Ishikawa (cell line): ENCODE data around the gene CD37.

Source experiments
- CEBPB ChIP-seq: IDR thresholded peaks from 2 replicates; pipeline ENCODE4 v1.6.1; 2012
- CREB1 ChIP-seq: IDR thresholded peaks from 2 replicates; pipeline ENCODE4 v1.6.1; 2012; ENCODE audit warnings: low read depth
- EGR1 ChIP-seq: IDR thresholded peaks from 2 replicates; pipeline ENCODE4 v1.6.1; 2012
- EP300 ChIP-seq: IDR thresholded peaks from 2 replicates; pipeline ENCODE4 v1.6.1; 2012; ENCODE audit warnings: borderline replicate concordance
- FOXM1 ChIP-seq: IDR thresholded peaks from 2 replicates; pipeline ENCODE4 v1.6.1; 2012; ENCODE audit warnings: low read depth, borderline replicate concordance
- NFIC ChIP-seq: IDR thresholded peaks from 2 replicates; pipeline ENCODE4 v1.6.1; 2012
- RAD21 ChIP-seq: IDR thresholded peaks from 2 replicates; pipeline ENCODE4 v1.6.1; 2012; ENCODE audit warnings: low read depth
- TAF1 ChIP-seq: IDR thresholded peaks from 2 replicates; pipeline ENCODE4 v1.6.1; 2012; ENCODE audit warnings: low read depth, mild to moderate bottlenecking
- TCF12 ChIP-seq: IDR thresholded peaks from 2 replicates; pipeline ENCODE4 v1.6.1; 2012; ENCODE audit warnings: low read depth
- YY1 ChIP-seq: IDR thresholded peaks from 2 replicates; pipeline ENCODE4 v1.6.1; 2012; ENCODE audit warnings: low read depth
- ZBTB7A ChIP-seq: IDR thresholded peaks from 2 replicates; pipeline ENCODE4 v1.6.1; 2012; ENCODE audit warnings: low read depth
- TF ChIP-seq, protein P1 (sequence below): IDR thresholded peaks from 2 replicates; pipeline ENCODE4 v1.6.1; 2012; ENCODE audit warnings: low read depth, mild to moderate bottlenecking
- TF ChIP-seq, protein P2 (sequence below): IDR thresholded peaks from 2 replicates; pipeline ENCODE4 v1.6.1; 2012
- TF ChIP-seq, protein P3 (sequence below): IDR thresholded peaks from 2 replicates; pipeline ENCODE4 v1.6.1; 2012

Gene CD37

DNA sequence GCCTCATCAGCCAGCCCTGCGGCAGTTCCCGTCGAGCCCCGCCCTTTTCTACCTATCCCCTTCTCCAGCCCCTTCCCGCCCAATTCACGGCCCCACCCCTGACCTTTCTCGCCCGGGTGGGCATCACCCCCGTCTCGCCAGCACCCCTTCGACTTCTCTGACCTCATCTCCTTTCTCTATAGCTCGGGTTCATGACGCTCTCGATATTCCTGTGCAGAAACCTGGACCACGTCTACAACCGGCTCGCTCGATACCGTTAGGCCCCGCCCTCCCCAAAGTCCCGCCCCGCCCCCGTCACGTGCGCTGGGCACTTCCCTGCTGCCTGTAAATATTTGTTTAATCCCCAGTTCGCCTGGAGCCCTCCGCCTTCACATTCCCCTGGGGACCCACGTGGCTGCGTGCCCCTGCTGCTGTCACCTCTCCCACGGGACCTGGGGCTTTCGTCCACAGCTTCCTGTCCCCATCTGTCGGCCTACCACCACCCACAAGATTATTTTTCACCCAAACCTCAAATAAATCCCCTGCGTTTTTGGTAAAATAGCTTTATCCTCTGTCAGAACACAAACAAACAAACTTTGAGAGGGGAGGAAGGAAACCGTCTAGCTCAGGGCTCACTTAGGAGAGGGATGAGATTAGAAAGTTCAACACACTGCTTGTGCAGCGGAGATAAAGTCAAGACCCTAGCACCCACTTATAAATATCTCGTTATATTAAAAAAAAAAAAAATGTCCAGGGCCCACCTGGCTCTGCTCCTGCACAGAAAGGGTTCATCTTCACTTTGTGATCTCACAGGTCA is 5.1 kb downstream of the CD37 start:
- TF ChIP-seq NFIC (no peak), CREB1 (no peak), CEBPB (no peak)
- TF ChIP-seq, protein P1, sequence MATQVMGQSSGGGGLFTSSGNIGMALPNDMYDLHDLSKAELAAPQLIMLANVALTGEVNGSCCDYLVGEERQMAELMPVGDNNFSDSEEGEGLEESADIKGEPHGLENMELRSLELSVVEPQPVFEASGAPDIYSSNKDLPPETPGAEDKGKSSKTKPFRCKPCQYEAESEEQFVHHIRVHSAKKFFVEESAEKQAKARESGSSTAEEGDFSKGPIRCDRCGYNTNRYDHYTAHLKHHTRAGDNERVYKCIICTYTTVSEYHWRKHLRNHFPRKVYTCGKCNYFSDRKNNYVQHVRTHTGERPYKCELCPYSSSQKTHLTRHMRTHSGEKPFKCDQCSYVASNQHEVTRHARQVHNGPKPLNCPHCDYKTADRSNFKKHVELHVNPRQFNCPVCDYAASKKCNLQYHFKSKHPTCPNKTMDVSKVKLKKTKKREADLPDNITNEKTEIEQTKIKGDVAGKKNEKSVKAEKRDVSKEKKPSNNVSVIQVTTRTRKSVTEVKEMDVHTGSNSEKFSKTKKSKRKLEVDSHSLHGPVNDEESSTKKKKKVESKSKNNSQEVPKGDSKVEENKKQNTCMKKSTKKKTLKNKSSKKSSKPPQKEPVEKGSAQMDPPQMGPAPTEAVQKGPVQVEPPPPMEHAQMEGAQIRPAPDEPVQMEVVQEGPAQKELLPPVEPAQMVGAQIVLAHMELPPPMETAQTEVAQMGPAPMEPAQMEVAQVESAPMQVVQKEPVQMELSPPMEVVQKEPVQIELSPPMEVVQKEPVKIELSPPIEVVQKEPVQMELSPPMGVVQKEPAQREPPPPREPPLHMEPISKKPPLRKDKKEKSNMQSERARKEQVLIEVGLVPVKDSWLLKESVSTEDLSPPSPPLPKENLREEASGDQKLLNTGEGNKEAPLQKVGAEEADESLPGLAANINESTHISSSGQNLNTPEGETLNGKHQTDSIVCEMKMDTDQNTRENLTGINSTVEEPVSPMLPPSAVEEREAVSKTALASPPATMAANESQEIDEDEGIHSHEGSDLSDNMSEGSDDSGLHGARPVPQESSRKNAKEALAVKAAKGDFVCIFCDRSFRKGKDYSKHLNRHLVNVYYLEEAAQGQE, result no peak

DNA sequence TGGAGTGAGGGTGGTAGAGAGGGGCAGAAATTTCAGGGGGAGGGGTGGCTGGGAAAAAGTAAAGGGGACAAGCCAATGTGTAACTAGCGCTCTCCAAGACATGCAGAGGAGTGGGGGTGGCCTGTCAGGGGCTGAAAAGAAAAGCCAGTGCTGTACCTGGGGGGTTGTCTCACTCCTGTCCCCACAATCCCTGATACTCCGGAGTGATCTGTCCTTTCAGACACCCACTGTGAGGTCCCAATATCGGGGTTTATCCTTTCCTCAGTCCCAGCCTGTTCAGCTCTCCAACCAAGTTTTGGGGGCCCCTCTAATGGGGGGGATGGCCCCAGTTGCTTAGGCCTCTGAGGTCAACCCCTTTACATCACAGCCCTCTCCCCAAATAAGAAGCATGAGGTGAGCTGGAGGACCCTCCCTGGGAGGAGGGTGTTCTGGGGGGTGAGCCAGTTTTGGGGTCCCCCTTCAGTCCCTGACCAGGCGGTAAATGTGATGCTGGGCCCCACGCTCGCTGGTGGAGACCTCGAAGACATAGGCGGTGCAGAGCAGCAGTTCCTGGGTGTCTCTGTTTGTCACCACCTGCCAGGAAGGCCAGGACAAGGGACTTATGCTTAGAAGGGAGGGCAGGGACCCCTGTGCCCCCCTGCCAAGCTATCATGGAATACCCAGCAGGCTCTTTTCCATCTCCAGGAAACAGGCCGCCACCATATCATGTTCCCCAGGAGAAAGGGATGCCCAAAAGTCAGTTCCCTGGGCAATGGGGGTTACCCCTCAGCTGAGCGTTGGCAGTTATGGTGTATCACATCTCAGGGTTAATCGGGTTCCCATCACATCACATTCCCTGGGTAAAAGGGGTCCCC is 5.9 kb downstream of the CD37 start:
- TF ChIP-seq TCF12 (no peak), RAD21 (no peak), EGR1 (no peak), YY1 (no peak), ZBTB7A (no peak), CEBPB (no peak), EP300 (no peak)
- TF ChIP-seq, protein P2, sequence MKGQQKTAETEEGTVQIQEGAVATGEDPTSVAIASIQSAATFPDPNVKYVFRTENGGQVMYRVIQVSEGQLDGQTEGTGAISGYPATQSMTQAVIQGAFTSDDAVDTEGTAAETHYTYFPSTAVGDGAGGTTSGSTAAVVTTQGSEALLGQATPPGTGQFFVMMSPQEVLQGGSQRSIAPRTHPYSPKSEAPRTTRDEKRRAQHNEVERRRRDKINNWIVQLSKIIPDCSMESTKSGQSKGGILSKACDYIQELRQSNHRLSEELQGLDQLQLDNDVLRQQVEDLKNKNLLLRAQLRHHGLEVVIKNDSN, result no peak
- TF ChIP-seq, protein P3, sequence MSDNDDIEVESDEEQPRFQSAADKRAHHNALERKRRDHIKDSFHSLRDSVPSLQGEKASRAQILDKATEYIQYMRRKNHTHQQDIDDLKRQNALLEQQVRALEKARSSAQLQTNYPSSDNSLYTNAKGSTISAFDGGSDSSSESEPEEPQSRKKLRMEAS, result no peak
- TF ChIP-seq, protein P1, result no peak

DNA sequence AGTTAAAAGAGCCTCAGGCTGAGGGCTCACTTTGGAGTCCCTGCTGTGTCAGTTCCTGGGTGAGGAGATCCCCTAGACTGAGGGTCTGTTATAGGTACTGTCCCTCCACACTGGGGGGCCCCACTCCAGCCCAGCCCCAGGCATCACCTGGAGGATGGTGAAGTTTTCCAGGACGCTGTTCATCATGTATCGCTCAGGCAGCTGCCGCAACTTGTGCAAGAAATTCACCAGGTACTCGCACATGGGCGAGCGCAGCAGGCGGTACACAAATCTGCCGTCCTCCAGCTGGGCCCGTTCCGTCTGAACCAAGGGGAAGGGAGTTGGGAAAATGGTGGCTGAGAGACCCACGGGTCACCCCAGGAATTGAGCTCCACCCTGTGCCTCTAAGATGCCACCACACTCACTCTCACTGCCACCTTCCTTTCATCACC is 7.1 kb downstream of the CD37 start:
- no peak for TF ChIP-seq FOXM1
- TF ChIP-seq EGR1, result no peak
- TF ChIP-seq TCF12, result no peak
- TF ChIP-seq, protein P3, result no peak
- no peak for TF ChIP-seq TAF1
- no peak for TF ChIP-seq YY1
- no peak for TF ChIP-seq EP300
- no peak for TF ChIP-seq ZBTB7A
- TF ChIP-seq CREB1, result no peak

DNA sequence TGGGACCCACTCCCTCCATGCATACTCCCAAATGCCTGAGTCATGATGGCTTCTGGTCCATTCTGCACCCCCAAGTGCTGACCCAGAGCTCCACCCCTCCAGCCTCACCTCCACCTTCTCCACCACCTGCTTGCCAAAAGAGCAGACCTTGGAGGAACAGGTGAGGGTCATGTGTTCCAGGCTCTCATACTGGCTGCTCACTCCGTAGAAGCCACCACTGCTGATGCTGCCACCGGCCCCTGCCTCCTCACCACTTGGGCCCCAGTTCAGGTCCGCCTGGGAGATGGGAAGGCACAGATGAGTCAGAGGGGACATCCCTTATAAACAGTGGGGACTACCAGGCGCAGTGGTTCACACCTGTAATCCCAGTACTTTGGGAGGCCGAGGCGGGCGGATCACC is 7.9 kb downstream of the CD37 start:
- TF ChIP-seq RAD21 (no peak), EGR1 (no peak), EP300 (no peak), FOXM1 (no peak), NFIC (no peak)
- TF ChIP-seq, protein P2, result no peak
- TF ChIP-seq, protein P3, result no peak

DNA sequence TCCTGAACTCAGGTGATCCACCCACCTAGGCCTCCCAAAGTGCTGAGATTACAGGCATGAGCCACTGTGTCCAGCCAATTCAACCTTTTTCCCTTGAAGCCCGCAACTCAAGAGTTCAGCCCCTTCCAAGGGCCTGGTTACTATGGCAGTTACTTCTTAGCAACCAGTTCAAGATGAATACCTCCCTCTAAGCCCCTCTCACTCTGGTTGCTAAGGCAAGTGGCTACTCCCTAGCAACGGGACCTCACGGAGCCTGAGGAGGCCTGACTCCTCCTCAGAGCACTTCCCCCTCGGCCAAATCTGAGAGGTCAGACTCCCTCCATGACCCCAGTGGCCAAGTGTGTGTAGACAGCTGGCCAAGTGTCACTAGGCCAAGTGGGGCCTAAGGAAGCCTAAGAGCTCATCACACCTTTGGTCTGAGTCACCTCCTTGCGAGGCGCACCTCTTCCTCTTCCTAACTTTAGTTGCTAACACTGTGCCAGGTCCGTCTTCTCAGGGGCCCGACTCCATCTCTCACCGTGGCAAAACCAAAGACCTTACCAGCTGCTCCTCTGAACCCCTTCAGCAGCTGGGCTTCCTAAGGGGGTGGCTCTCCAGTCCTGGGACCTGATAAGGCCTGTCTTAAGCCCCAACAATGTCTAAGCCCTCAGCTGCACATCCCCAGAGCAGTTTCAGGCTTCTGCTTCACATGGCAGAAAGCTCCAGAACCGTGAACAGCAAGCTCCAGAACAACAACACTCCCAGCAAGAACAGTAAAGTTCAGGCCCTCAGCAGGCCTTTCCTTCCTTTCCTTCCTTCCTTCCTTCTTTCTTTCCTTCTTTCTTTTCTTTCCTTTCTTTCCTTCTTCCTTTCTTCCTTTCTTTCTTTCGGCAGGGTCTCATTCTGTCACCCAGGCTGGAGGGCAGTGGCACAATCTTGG is 9.6 kb downstream of the CD37 start:
- TF ChIP-seq TAF1, result no peak
